K562 (cell line): ENCODE measurements around the gene ZNF418. TPM values are rescaled to one million over a fixed set of nuclear protein-coding genes. Genes with fewer than 3 reads are reported as not detected.

Experiments used
- ATAC-seq: fragments of 200-7000 bp; cut with Tn5 transposase; 3 replicates; pipeline ENCODE4 v1.9.1; 2020; ENCODE audit warnings: moderate library complexity
- BruUV-seq: library from RNA; stranded (reverse); fragments of 400-500 nt; replicated peaks from 2 replicates; lab custom pipeline; 2021; lab: Mats Ljungman, UMichigan
- CTCF ChIA-PET: fragments of 300-600 bp; formaldehyde crosslinking; extraction: SDS; loops from one replicate; lab custom pipeline; 2021; ENCODE audit warnings: low intra/inter-chr PET ratio; lab: Yijun Ruan, JAX
- POLR2A ChIA-PET: fragments of 300-600, 350-650 bp; sonication (Branson Sonifier 250); formaldehyde crosslinking; extraction: SDS; loops from one replicate; lab custom pipeline; 2021; ENCODE audit warnings: antibody characterized with exemption, inconsistent platforms; lab: Yijun Ruan, JAX
- DNase-seq, 4 experiments: peaks; one replicate each; pipeline versions ENCODE4 v3.0.0 to v3.0.0-alpha.2; 2011 to 2018; ENCODE audit warnings: low spot score in 3 of 4, mixed read lengths in 3 of 4; ENCODE audit errors: extremely low read depth in 1 of 4
- FAIRE-seq: peaks from 2 replicates; lab custom pipeline; 2011; peaks lifted over from hg19 to GRCh38; lab: Jason Lieb, UNC
- H2AFZ ChIP-seq: 2 replicates; pipeline ENCODE4 v1.6.0; 2011; ENCODE audit warnings: low read depth, low read length, control low read depth, inconsistent platforms
- H3K27ac ChIP-seq: fragments of 200-600 bp; 3 replicates; pipeline ENCODE4 v1.8.0; 2011; ENCODE audit warnings: low read depth, mild to moderate bottlenecking, control low read depth, inconsistent platforms, low read length, moderate library complexity, mixed read lengths; ENCODE audit errors: extremely low read depth
- H3K27me3 ChIP-seq, 2 experiments: fragments of 300-600 bp in 1 of 2; 2 replicates in 1 of 2; 3 replicates in 1 of 2; pipeline versions ENCODE4 v1.6.0 to v1.8.0; 2011; ENCODE audit warnings: inconsistent platforms in 2 of 2, low read length in 2 of 2, mild to moderate bottlenecking in 1 of 2, mixed read lengths in 1 of 2, moderate library complexity in 1 of 2; ENCODE audit not compliant: control insufficient read depth in 2 of 2, insufficient read depth in 2 of 2
- H3K36me3 ChIP-seq: fragments of 300-600 bp; 3 replicates; pipeline ENCODE4 v1.8.0; 2011; ENCODE audit warnings: mild to moderate bottlenecking, low read length, inconsistent platforms; ENCODE audit not compliant: control insufficient read depth, insufficient read depth
- H3K4me1 ChIP-seq, 2 experiments: fragments of 200-600 bp in 1 of 2; replicated peaks in 1 of 2; 2 replicates in 1 of 2; 3 replicates in 1 of 2; pipeline versions ENCODE4 v1.5.1 to v1.8.0; 2011; ENCODE audit warnings: inconsistent platforms in 2 of 2, low read length in 2 of 2, mild to moderate bottlenecking in 1 of 2, mixed read lengths in 1 of 2, moderate library complexity in 1 of 2; ENCODE audit not compliant: control insufficient read depth in 2 of 2, insufficient read depth in 2 of 2
- H3K4me2 ChIP-seq: 2 replicates; pipeline ENCODE4 v1.6.1; 2011; ENCODE audit warnings: low read length, control low read depth, inconsistent platforms, mixed read lengths; ENCODE audit not compliant: insufficient read depth
- H3K4me3 ChIP-seq: fragments of 200-600 bp; sonication (generic), shearing (Covaris generic); 2 replicates; pipeline ENCODE4 v1.5.1; 2016; ENCODE audit warnings: control low read depth, inconsistent platforms
- H3K79me2 ChIP-seq: fragments of 200-600 bp; 3 replicates; pipeline ENCODE4 v1.8.0; 2011; ENCODE audit warnings: low read length, inconsistent platforms; ENCODE audit not compliant: control insufficient read depth, insufficient read depth
- H3K9ac ChIP-seq, 2 experiments: 2 replicates each; pipeline versions ENCODE4 v1.6.0 to v1.6.1; 2011; ENCODE audit warnings: low read depth in 2 of 2, low read length in 2 of 2, control low read depth in 1 of 2, inconsistent platforms in 1 of 2, mild to moderate bottlenecking in 1 of 2, mixed read lengths in 1 of 2; ENCODE audit not compliant: insufficient read depth in 1 of 2
- H3K9me1 ChIP-seq: one replicate; pipeline ENCODE4 v1.6.0; 2011; ENCODE audit warnings: inconsistent platforms, mild to moderate bottlenecking, low read length, moderate library complexity; ENCODE audit not compliant: control insufficient read depth, insufficient read depth
- H3K9me3 ChIP-seq: replicated peaks from 2 replicates; pipeline ENCODE4 v1.5.1; 2011; ENCODE audit warnings: low read depth, low read length, inconsistent platforms; ENCODE audit not compliant: control insufficient read depth, insufficient read depth
- H4K20me1 ChIP-seq: replicated peaks from 2 replicates; pipeline ENCODE4 v1.6.1; 2011; ENCODE audit warnings: low read length, inconsistent platforms, mixed read lengths; ENCODE audit not compliant: control insufficient read depth, insufficient read depth
- CHD1 ChIP-seq: fragments of 200-600 bp; sonication (generic); IDR thresholded peaks from one replicate; pipeline ENCODE4 v1.6.1; 2012; ENCODE audit warnings: mild to moderate bottlenecking, moderate library complexity, low read length, inconsistent platforms
- COPS2 ChIP-seq: fragments of 450-650 bp; conservative IDR thresholded peaks from 2 replicates; pipeline ENCODE4 v1.6.1; 2016; ENCODE audit warnings: mild to moderate bottlenecking, moderate library complexity
- HDAC3 ChIP-seq: fragments of 450-650 bp; IDR thresholded peaks from 2 replicates; pipeline ENCODE4 v1.6.1; 2018; ENCODE audit warnings: borderline replicate concordance, mild to moderate bottlenecking, moderate library complexity; ENCODE audit not compliant: partially characterized antibody
- RFX1 ChIP-seq: fragments of 450-650 bp; IDR thresholded peaks from 2 replicates; pipeline ENCODE4 v1.6.1; 2016; ENCODE audit warnings: mild to moderate bottlenecking, moderate library complexity
- SMARCC2 ChIP-seq: fragments of 450-650 bp; IDR thresholded peaks from 2 replicates; pipeline ENCODE4 v1.6.1; 2017; ENCODE audit warnings: antibody characterized with exemption, moderate library complexity, mild to moderate bottlenecking, low read depth
- ZNF140 ChIP-seq: fragments of 250-450 bp; sonication (Bioruptor Pico); IDR thresholded peaks from 2 replicates; pipeline ENCODE4 v1.8.0; 2021; ENCODE audit warnings: moderate library complexity, mild to moderate bottlenecking, inconsistent platforms
- WGBS: fragments of 100-300 bp; shearing (Covaris generic); methylation state at CpG from one replicate; pipeline ENCODE4 v1.1.6; 2016; ENCODE audit warnings: low coverage, mixed read lengths; ENCODE audit not compliant: insufficient coverage; ENCODE audit errors: missing lambda C conversion rate; 5-methylcytosine and 5-hydroxymethylcytosine counted together
- in situ Hi-C: fragments of 300-500 bp; cut with MboI; formaldehyde crosslinking; loops from 4 replicates; pipeline ENCODE4 v1.15.0; 2018; ENCODE audit warnings: inconsistent platforms, mixed read lengths
- intact Hi-C: fragments of 100-400 bp; cut with micrococcal nuclease; formaldehyde crosslinking; loops from 2 replicates; pipeline ENCODE4 v1.14.2; 2022
- polyA plus RNA-seq, 8 experiments: library from polyadenylated mRNA; depleted of rRNA in 4 of 8; stranded (reverse) in 5 of 8; unstranded in 3 of 8; fragments of >200 nt; fragmentation: Nextera tagmentation in 2 of 8; fragmentation: Illumina TruSeq in 1 of 8; extraction: Ambion mirVana in 2 of 8; extraction: Trizol in 1 of 8; gene quantifications; 2 replicates each; pipeline versions ENCODE4 v1.2.1 to v1.2.3, GENCODE V29; 2011 to 2014; ENCODE audit warnings: inconsistent platforms in 1 of 8, missing spikeins in 1 of 8
- total RNA-seq, 7 experiments: library from RNA; depleted of rRNA in 6 of 7; stranded (reverse); fragments of >200 nt in 6 of 7; fragmentation: Illumina TruSeq in 2 of 7; extraction: Trizol in 2 of 7; gene quantifications; 2 replicates each; pipeline versions ENCODE4 v1.2.1 to v1.2.3, GENCODE V29; 2011 to 2021; ENCODE audit warnings: low replicate concordance in 1 of 7
- TF ChIP-seq, protein P1 (sequence below): sonication (generic); formaldehyde crosslinking; IDR thresholded peaks from 2 replicates; pipeline ENCODE4 v1.9.0; 2022; ENCODE audit warnings: mild to moderate bottlenecking, missing genetic modification reagents

The ZNF418 gene
- total and polyA plus RNA-seq, 9 of the 15 experiments (the other 6 are each of a cell fraction or from before 2014, with no cell fraction given), result 0.11 to 0.70 (median 0.32) TPM

DNA sequence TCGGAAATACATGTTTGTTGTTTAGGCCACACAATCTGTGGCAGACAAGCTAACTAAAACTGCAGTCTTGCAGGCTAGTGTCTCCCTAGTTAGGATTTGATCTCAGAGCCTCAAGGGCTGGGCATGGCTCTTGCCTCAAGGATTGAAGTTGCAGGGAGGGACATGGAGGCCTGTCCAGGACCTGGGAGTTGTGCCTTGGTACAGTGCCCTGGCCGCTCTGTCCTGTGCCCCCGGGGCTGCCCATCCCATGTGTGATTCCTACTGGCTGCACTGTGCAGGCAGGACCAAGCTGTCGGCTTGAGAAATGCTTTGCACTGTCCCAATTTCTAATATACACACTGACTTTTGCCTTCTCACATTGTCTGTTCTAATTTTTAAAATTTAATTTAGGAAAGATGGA, 19.8 kb upstream of the ZNF418 start (continued):
- TF ChIP-seq HDAC3 (no peak), CHD1 (no peak), RFX1 (no peak), SMARCC2 (no peak), COPS2 (no peak)

DNA sequence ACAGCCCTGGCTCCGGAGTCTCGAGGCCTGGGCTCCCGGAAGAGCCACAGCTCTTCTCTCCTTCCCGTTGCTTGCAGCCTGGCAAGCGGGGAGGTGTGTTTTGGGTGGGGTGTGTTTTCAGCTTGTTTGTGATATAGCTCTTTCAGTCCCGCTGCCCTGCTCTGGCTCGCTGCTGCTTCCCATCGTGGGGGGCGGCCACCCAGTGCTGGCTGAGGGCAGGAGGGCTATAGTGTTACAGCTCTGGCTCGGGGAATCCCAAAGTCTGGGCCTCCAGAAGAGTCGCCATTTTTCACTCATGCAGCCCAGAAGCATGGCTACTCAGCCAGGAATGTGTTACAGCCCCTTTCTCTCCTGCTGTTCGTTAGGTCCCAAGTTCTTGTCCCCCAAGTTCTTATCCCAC, 14.5 kb upstream of the ZNF418 start:
- ChIA-PET CTCF (no interaction called here), POLR2A (interaction anchor here (0.8 kb wide), 1 partner anchor 930 kb away, joined by 3 read pairs; no protein-coding TSS in a partner anchor)
- Histone ChIP-seq H3K4me3 (no peak overlapping the region), H4K20me1 (no peaks in the 10 kb centered on the region), H3K36me3 (no peaks in the 10 kb centered on the region), H3K4me1 (no peaks in the 10 kb centered on the region), H3K4me2 (no peak overlapping the region), H3K9me3 (no peaks in the 10 kb centered on the region; the same call in 1 of the 2 replicates), H2AFZ (no peak overlapping the region), H3K9me1 (no peaks in the 10 kb centered on the region), H3K79me2 (no peaks in the 10 kb centered on the region), H3K9ac (no peak overlapping the region), H3K27ac (no peak overlapping the region), H3K27me3 (no peaks in the 10 kb centered on the region)
- no peak for ATAC-seq
- TF ChIP-seq, protein P1, sequence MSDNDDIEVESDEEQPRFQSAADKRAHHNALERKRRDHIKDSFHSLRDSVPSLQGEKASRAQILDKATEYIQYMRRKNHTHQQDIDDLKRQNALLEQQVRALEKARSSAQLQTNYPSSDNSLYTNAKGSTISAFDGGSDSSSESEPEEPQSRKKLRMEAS (CRISPR knock-in tag), result no peak
- TF ChIP-seq ZNF140 (CRISPR knock-in tag), result no peak
- BruUV-seq, result no TSS peak
- DNase-seq, result no peak
- WGBS, result under 1% methylated on average over 12 of the region's 12 CpGs
- intact Hi-C loops (no loop called here), in situ Hi-C loops (no loop called here)
- FAIRE-seq, result no peak
